Measurements from ENCODE around the gene OPN1MW3.
A peak's percentile ranks its signal among the peaks of the same experiment; 100 is the strongest.

OPN1MW3 gene

DNA sequence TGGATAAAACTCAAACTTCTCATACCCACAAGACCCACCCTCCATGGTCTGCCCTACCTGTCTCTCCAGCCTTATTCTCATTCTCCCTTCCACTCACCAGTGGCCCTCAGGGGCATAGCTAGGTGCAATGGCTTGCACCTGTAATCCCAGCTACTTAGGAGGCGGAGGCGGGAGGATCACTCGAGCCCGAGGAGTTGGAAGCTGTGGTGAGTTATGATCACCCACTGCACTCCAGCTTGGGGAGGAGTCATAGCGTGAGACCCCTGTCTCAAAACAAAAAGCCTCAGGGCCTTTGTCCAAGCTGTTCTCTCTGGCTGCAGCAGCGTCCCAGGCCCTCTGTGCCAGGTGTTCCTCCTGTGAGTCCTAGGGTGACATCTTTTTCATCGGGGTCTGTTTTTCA lies 54.7 kb downstream of the OPN1MW3 start:
- DNase-seq (ENCODE audit: low spot score): no peak
- TF ChIP-seq, protein P1, sequence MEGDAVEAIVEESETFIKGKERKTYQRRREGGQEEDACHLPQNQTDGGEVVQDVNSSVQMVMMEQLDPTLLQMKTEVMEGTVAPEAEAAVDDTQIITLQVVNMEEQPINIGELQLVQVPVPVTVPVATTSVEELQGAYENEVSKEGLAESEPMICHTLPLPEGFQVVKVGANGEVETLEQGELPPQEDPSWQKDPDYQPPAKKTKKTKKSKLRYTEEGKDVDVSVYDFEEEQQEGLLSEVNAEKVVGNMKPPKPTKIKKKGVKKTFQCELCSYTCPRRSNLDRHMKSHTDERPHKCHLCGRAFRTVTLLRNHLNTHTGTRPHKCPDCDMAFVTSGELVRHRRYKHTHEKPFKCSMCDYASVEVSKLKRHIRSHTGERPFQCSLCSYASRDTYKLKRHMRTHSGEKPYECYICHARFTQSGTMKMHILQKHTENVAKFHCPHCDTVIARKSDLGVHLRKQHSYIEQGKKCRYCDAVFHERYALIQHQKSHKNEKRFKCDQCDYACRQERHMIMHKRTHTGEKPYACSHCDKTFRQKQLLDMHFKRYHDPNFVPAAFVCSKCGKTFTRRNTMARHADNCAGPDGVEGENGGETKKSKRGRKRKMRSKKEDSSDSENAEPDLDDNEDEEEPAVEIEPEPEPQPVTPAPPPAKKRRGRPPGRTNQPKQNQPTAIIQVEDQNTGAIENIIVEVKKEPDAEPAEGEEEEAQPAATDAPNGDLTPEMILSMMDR (IDR thresholded peaks at IDR 0.05; ENCODE audit: extremely low read depth, missing control alignments): no peak

DNA sequence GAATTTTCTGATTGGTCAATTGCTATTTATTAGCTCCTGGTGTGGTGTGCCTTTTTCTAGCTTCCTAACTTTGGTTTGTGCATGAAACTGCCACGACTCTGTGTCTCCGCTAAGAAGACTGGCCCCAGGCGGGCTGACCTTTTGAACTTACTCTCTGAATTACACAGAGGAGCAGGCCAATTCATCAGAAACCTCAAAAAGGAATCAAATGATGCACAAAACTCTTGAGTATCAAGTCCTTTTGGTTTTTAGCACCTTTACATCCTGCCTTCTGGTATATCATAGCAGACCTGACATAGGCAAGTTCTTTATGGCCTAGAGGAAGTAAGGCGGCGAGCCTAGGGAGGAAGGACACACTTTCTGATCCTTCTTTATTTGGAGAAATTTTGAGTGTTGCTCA lies 55.8 kb downstream of the OPN1MW3 start:
- TF ChIP-seq, protein P1 (IDR thresholded peaks at IDR 0.05; ENCODE audit: extremely low read depth, missing control alignments): no peak
- DNase-seq (ENCODE audit: low spot score): peak; percentile 41

DNA sequence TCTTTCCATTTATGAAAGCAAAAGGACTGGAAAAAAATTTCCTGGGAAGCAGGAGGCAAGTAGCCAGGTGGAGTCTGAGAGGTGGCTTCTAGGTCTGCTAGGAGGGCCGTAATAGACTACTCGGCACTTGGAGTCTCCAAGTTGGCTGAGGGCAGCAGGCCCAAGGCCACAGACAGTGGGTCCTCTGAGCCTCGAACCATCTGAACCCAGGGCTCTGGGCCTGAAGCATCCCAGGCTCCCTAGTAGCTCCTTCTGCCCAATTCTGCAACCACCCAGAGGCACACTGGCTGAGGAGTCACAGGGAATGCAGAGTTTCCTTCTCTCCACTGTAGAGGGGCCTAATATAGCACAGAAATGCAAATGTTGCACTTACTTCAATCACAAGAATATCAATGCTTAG lies 58.0 kb downstream of the OPN1MW3 start:
- TF ChIP-seq, protein P1 (IDR thresholded peaks at IDR 0.05; ENCODE audit: extremely low read depth, missing control alignments): no peak
- DNase-seq (ENCODE audit: low spot score): no peak

DNA sequence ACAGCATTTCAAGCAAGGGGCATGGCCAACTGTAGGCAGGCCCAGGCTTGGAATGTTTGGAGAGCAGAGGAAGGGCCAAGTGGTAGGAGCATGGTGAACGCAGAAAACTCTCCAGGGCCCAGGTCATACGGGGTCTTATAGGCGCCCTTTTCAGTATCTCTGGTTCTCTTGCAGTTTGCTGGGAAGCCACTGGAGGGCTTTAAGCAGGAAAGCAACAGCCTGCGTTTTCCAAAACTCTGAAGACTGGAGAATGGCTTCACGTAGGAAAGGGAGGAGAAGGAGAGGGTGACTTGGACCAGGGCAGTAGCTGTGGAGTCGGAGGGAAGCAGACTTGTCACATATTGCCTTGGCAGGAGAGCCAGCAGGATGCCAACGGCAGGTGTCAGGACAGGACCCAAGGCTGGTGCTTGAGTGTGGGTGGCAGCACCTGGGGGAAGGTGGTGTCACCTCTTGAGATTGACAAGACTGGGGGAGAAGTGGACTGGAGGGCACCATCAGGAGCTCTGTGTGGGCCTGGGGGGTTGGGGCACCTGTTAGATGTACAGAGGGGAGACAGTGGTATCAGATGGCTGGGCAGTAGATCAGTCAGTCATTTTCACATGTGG lies 60.1 kb downstream of the OPN1MW3 start:
- no peak for DNase-seq (ENCODE audit: low spot score)
- TF ChIP-seq, protein P1 (IDR thresholded peaks at IDR 0.05; ENCODE audit: extremely low read depth, missing control alignments): no peak

DNA sequence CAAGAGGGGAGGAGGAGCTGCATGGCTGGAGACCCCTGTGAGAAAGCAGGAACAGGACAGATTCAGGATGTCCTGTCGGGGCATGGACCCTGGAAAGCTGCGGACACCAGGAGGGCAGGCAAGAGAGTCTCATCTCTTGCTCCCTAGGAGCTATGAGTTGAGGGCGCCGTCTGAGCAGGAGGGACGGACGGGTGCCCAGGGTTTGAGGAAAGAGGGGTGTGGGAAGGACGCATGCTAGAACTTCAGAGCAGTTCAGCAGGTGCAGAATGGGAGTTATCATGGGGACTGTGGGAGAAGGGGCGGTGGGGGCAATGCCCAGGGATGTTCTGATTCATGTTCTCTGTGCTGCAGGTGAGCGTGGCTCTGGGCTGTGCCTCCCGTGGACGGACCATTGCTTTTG lies 63.0 kb downstream of the OPN1MW3 start:
- TF ChIP-seq, protein P1 (IDR thresholded peaks at IDR 0.05; ENCODE audit: extremely low read depth, missing control alignments): no peak
- DNase-seq (ENCODE audit: low spot score): no peak
